ENCODE results near the gene ODF2. TPM values are rescaled to one million over a fixed set of nuclear protein-coding genes. Genes with fewer than 3 reads are reported as not detected.
A peak's percentile ranks its signal among the peaks of the same experiment; 100 is the strongest.

ODF2 gene
- total and polyA plus RNA-seq, 2 of the 8 experiments (the other 6 are each of a cell fraction or from before 2014, with no cell fraction given): 5.6 to 17.9 TPM

- TF ChIP-seq EP300 (IDR thresholded peaks at IDR 0.05; ENCODE audit: borderline replicate concordance in 1 of 2, low read depth in 2 of 2, low read length in 2 of 2) (no peak), BACH1 (IDR thresholded peaks at IDR 0.05; ENCODE audit: low read length) (no peak), SP4 (IDR thresholded peaks at IDR 0.05; ENCODE audit: low read length) (no peak), CHD1 (IDR thresholded peaks at IDR 0.05; ENCODE audit: low read depth, low read length) (no peak), EZH2 (IDR thresholded peaks at IDR 0.05; ENCODE audit: low read depth, low read length, severe bottlenecking) (peak; percentile 46), ZNF274 (IDR thresholded peaks at IDR 0.05; ENCODE audit: borderline replicate concordance, extremely low read depth, low read length) (no peak), CTBP2 (IDR thresholded peaks at IDR 0.05; ENCODE audit: borderline replicate concordance, insufficient read depth, insufficient read length, low read length) (no peak), E2F6 (IDR thresholded peaks at IDR 0.05) (peak; percentile 73), YY1 (IDR thresholded peaks at IDR 0.05; ENCODE audit: low read depth, low read length) (no peak), CHD7 (IDR thresholded peaks at IDR 0.05; ENCODE audit: insufficient replicate concordance, low read length) (no peak), SP2 (IDR thresholded peaks at IDR 0.05; ENCODE audit: low read length) (no peak)
Observed at GRCh38 chr9:128456613-128457061, 831 bp downstream of the ODF2 start (continued).

Data from H1 (cell line).